Tibial artery (tissue), 4 donors: ENCODE data around the gene DNAJC4.

Experiments used
- DNase-seq, 2 donors: peaks; one replicate each; pipeline ENCODE4 v3.0.0-alpha.2; 2019
- H3K27ac ChIP-seq, 2 donors: fragments of 200-600 bp; sonication (generic) in 1 of 2; 1 replicate in 1 of 2; 2 replicates in 1 of 2; pipeline ENCODE4 v1.5.1; 2018 to 2019; ENCODE audit warnings: mild to moderate bottlenecking in 1 of 2
- H3K27me3 ChIP-seq, 2 donors: fragments of 200-600 bp; sonication (generic) in 1 of 2; one replicate each; pipeline versions ENCODE4 v1.5.1 to v1.6.0; 2016 to 2019
- H3K36me3 ChIP-seq, 3 donors: fragments of 200-600 bp; sonication (generic) in 2 of 3; one replicate each; pipeline ENCODE4 v1.5.1; 2016 to 2019; ENCODE audit warnings: mild to moderate bottlenecking in 2 of 3
- H3K4me1 ChIP-seq, 4 donors: fragments of 200-600 bp; sonication (generic) in 2 of 4; 1 replicate in 3 of 4; 2 replicates in 1 of 4; pipeline ENCODE4 v1.5.1; 2016 to 2019
- H3K4me3 ChIP-seq, 2 donors: fragments of 200-600 bp; sonication (generic) in 1 of 2; 1 replicate in 1 of 2; 2 replicates in 1 of 2; pipeline ENCODE4 v1.5.1; 2018 to 2019; ENCODE audit warnings: mild to moderate bottlenecking in 2 of 2
- H3K9me3 ChIP-seq, 3 donors: fragments of 200-600 bp; sonication (generic) in 1 of 3; one replicate each; pipeline ENCODE4 v1.5.1; 2016 to 2019
- CTCF ChIP-seq, 2 experiments: fragments of 200-600 bp in 1 of 2; fragments of 450-650 bp in 1 of 2; IDR thresholded peaks; one replicate each; pipeline ENCODE4 v1.5.1; 2017 to 2019; ENCODE audit warnings: antibody characterized with exemption in 2 of 2, mild to moderate bottlenecking in 1 of 2, moderate library complexity in 1 of 2
- intact Hi-C: fragments of 100-400 bp; cut with DNase I; formaldehyde crosslinking; loops from one replicate; pipeline ENCODE4 v1.15.0; 2023; ENCODE audit warnings: low total_unique reads

The DNAJC4 gene

GRCh38 chr11:64263947-64264317 is 33.6 kb downstream of the DNAJC4 start:
- no peaks in the 10 kb centered on the region for H3K27me3 ChIP-seq
- intact Hi-C loops: no loop called here
- DNase-seq: no peak
- H3K9me3 ChIP-seq: no peaks in the 10 kb centered on the region
- no peak for TF ChIP-seq CTCF (IDR thresholded peaks at IDR 0.05)
- peaks cover 6 to 19% (median 13%) of the 10 kb centered on the region in 4 donors for H3K4me1 ChIP-seq
- no peak overlapping the region for H3K4me3 ChIP-seq
- peaks cover 24 to 83% (median 60%) of the 10 kb centered on the region in 3 donors for H3K36me3 ChIP-seq
- no peak overlapping the region for H3K27ac ChIP-seq

- intact Hi-C loops: no loop called here
- H3K4me3 ChIP-seq: no peak overlapping the region
- no peak for DNase-seq
- H3K36me3 ChIP-seq: peaks cover 24 to 78% (median 55%) of the 10 kb centered on the region in 3 donors
- TF ChIP-seq CTCF (IDR thresholded peaks at IDR 0.05): no peak
- no peaks in the 10 kb centered on the region for H3K27me3 ChIP-seq
- H3K4me1 ChIP-seq: peaks cover 6 to 23% (median 13%) of the 10 kb centered on the region in 4 donors
- no peak overlapping the region for H3K27ac ChIP-seq
- H3K9me3 ChIP-seq: no peaks in the 10 kb centered on the region
These were observed 34.1 kb downstream of the DNAJC4 start for GRCh38 chr11:64264371-64264852.

- no peak overlapping the region for H3K27ac ChIP-seq
- H3K27me3 ChIP-seq: no peaks in the 10 kb centered on the region
- TF ChIP-seq CTCF (IDR thresholded peaks at IDR 0.05): no peak
- no peak overlapping the region for H3K4me3 ChIP-seq
- H3K4me1 ChIP-seq: peaks cover 6 to 23% (median 13%) of the 10 kb centered on the region in 4 donors
- DNase-seq: no peak
- peaks cover 17 to 67% (median 47%) of the 10 kb centered on the region in 3 donors for H3K36me3 ChIP-seq
- no peaks in the 10 kb centered on the region for H3K9me3 ChIP-seq
- intact Hi-C loops: loop anchor here (5.0 kb wide), 1 partner anchor 58 kb away; the partner anchor contains the start of gene FERMT3
These were observed 35.1 kb downstream of the DNAJC4 start for GRCh38 chr11:64265176-64266160.

GRCh38 chr11:64266339-64266738 is 36.0 kb downstream of the DNAJC4 start:
- DNase-seq: no peak
- no peak overlapping the region for H3K27ac ChIP-seq
- TF ChIP-seq CTCF (IDR thresholded peaks at IDR 0.05): no peak

GRCh38 chr11:64267207-64267945 is 37.0 kb downstream of the DNAJC4 start:
- Histone ChIP-seq H3K27me3 (no peaks in the 10 kb centered on the region), H3K36me3 (peaks cover 17 to 50% (median 42%) of the 10 kb centered on the region in 3 donors), H3K27ac (peak overlapping the region; percentile 84 to 96), H3K4me1 (peaks cover 6 to 32% (median 22%) of the 10 kb centered on the region in 4 donors), H3K4me3 (no peak overlapping the region), H3K9me3 (no peaks in the 10 kb centered on the region)
- no peak for TF ChIP-seq CTCF (IDR thresholded peaks at IDR 0.05)
- no peak for DNase-seq
- intact Hi-C loops: loop anchor here (5.0 kb wide), 1 partner anchor 60 kb away; the partner anchor contains the start of gene FERMT3

More at GRCh38 chr11:64266339-64266738, 36.0 kb downstream of the DNAJC4 start:
- Histone ChIP-seq H3K4me1 (peaks cover 6 to 23% (median 13%) of the 10 kb centered on the region in 4 donors), H3K4me3 (no peak overlapping the region), H3K27me3 (no peaks in the 10 kb centered on the region), H3K9me3 (no peaks in the 10 kb centered on the region), H3K36me3 (peaks cover 17 to 60% (median 47%) of the 10 kb centered on the region in 3 donors)
- intact Hi-C loops: loop anchor here (5.0 kb wide), 1 partner anchor 59 kb away; the partner anchor contains the start of gene FERMT3
